Uterus (tissue), 4 donors: ENCODE data around the gene REN. TPM values are rescaled to one million over a fixed set of nuclear protein-coding genes. Genes with fewer than 3 reads are reported as not detected.

Source experiments
- DNase-seq, 2 donors: peaks; one replicate each; pipeline ENCODE4 v3.0.0-alpha.2; 2019 to 2020
- H3K27ac ChIP-seq, 2 donors: fragments of 200-600 bp; sonication (generic); 1 replicate in 1 of 2; 2 replicates in 1 of 2; pipeline ENCODE4 v1.5.1; 2016 to 2018
- H3K27me3 ChIP-seq, 2 donors: fragments of 200-600 bp; sonication (generic); one replicate each; pipeline ENCODE4 v1.5.1; 2018 to 2019; ENCODE audit warnings: control low read depth in 1 of 2
- H3K36me3 ChIP-seq, 2 donors: fragments of 200-600 bp; sonication (generic); one replicate each; pipeline ENCODE4 v1.5.1; 2019; ENCODE audit warnings: control low read depth in 1 of 2
- H3K4me1 ChIP-seq, 2 donors: fragments of 200-600 bp; sonication (generic); one replicate each; pipeline ENCODE4 v1.5.1; 2018 to 2019; ENCODE audit warnings: control low read depth in 1 of 2
- H3K4me3 ChIP-seq, 2 donors: fragments of 200-600 bp; sonication (generic); 1 replicate in 1 of 2; 2 replicates in 1 of 2; pipeline ENCODE4 v1.5.1; 2018 to 2019; ENCODE audit warnings: mild to moderate bottlenecking in 1 of 2
- H3K9me3 ChIP-seq, 2 donors: fragments of 200-600 bp; sonication (generic); one replicate each; pipeline ENCODE4 v1.5.1; 2019; ENCODE audit warnings: control low read depth in 1 of 2
- POLR2A ChIP-seq, 2 donors: fragments of 450-650 bp; IDR thresholded peaks; one replicate each; pipeline ENCODE4 v1.6.1; 2016; ENCODE audit warnings: antibody characterized with exemption in 2 of 2, mild to moderate bottlenecking in 1 of 2, moderate library complexity in 1 of 2
- intact Hi-C: fragments of 100-400 bp; cut with DNase I; formaldehyde crosslinking; loops from one replicate; pipeline ENCODE4 v1.15.1; 2023; ENCODE audit warnings: low total_unique reads
- total RNA-seq, 4 donors: library from RNA; depleted of rRNA in 3 of 4; stranded (reverse); fragments of >200 nt in 3 of 4; gene quantifications; one replicate each; pipeline versions ENCODE4 v1.1.0 to v1.2.4, GENCODE V29; 2014 to 2023
- TF ChIP-seq, protein P1 (sequence below), 4 experiments: fragments of 200-600 bp in 2 of 4; fragments of 450-650 bp in 2 of 4; sonication (generic) in 2 of 4; IDR thresholded peaks; one replicate each; pipeline ENCODE4 v1.5.1; 2016 to 2019; ENCODE audit warnings: antibody characterized with exemption in 4 of 4, mild to moderate bottlenecking in 2 of 4, moderate library complexity in 1 of 4
- donor health status: DM: yes; HTN: yes; CAD: no.

The REN gene
- total RNA-seq, 4 donors from 2014 or later, result 6.8 to 9.4 TPM; not detected in 2

GRCh38 chr1:204201348-204202040, 35.4 kb upstream of the REN start:
- intact Hi-C loops, result no loop called here
- no peaks in the 10 kb centered on the region for H3K27me3 ChIP-seq

DNA sequence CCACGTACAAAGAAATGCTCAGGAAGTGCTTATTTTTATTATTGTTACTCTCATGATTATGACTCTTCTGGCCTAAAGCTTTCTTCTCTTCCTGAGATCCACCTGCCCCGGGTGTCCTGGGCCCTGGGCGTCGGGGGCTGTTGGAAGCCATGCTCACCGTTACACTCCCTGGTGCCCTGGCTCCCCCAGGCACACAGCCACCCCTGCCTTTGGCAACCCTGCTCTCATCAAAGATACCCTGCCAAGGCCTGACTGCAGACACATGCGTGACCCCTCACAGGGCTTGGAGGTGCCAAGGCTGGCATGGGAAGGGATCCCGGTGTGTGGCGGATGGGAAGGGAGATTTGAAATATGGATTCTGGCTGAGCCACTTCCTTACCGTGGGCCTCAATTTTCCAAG, 33.4 kb upstream of the REN start:
- H3K4me3 ChIP-seq, result no peak overlapping the region
- intact Hi-C loops, result no loop called here
- no peak overlapping the region for H3K27ac ChIP-seq
- DNase-seq, result no peak
- H3K4me1 ChIP-seq, result no peaks in the 10 kb centered on the region
- H3K27me3 ChIP-seq, result no peaks in the 10 kb centered on the region
- no peaks in the 10 kb centered on the region for H3K9me3 ChIP-seq
- no peaks in the 10 kb centered on the region for H3K36me3 ChIP-seq
- no peak for TF ChIP-seq POLR2A (IDR thresholded peaks at IDR 0.05)
- TF ChIP-seq, protein P1, sequence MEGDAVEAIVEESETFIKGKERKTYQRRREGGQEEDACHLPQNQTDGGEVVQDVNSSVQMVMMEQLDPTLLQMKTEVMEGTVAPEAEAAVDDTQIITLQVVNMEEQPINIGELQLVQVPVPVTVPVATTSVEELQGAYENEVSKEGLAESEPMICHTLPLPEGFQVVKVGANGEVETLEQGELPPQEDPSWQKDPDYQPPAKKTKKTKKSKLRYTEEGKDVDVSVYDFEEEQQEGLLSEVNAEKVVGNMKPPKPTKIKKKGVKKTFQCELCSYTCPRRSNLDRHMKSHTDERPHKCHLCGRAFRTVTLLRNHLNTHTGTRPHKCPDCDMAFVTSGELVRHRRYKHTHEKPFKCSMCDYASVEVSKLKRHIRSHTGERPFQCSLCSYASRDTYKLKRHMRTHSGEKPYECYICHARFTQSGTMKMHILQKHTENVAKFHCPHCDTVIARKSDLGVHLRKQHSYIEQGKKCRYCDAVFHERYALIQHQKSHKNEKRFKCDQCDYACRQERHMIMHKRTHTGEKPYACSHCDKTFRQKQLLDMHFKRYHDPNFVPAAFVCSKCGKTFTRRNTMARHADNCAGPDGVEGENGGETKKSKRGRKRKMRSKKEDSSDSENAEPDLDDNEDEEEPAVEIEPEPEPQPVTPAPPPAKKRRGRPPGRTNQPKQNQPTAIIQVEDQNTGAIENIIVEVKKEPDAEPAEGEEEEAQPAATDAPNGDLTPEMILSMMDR (IDR thresholded peaks at IDR 0.05), result no peak

More at GRCh38 chr1:204201348-204202040, 35.4 kb upstream of the REN start:
- Histone ChIP-seq H3K9me3 (no peaks in the 10 kb centered on the region), H3K27ac (no peak overlapping the region), H3K4me1 (no peaks in the 10 kb centered on the region), H3K36me3 (no peaks in the 10 kb centered on the region), H3K4me3 (no peak overlapping the region)
- TF ChIP-seq, protein P1 (IDR thresholded peaks at IDR 0.05), result no peak
- TF ChIP-seq POLR2A (IDR thresholded peaks at IDR 0.05), result no peak
- no peak for DNase-seq

DNA sequence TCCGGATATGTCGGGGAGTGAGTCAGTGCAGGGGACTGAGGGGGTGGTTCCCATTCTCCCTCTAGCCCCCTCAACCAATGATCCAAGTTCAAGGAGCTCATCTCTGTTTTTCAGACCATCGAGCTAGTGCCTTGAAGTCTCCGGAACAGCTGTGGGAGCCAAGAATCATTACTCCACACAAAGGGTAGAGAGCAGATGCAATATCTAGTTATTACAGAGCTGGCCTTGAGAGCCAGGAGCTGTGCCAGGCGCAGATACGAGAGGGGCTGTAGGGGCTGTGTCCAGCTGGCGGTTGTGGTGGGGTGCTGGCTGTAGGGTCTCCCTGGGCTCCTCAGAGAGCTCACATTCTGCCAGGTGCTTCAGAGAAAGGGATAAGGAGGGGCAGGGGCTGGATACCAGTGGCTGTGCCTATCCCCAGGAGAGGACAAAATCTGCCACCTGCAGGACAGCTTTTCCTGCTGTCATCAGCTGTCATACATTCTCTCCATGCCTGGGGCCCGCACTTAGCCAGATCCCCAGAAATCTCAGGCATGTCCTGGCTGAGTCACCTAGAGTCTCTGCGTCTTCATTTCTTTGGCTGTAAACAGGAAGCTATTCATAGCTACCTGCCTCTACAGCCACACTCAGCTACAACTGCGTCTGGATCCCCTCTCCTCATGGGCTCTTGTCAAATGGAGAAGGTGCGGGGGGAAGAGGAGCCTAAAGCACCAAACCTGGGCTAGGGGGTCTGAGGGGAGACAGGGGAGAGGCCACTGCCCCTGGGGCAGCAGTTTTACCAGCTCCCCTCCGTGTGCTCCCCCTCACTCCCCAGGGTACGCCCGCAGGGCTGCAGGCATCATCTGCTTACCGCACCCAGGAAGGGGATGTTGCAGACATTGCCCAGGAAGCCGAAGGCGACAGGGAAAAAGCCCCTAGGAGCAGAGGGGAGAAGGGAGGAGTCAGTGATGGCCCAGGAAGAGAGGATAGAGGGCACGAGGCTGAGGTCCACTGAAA, 32.5 kb upstream of the REN start:
- Histone ChIP-seq H3K4me3 (no peak overlapping the region), H3K27ac (no peak overlapping the region), H3K9me3 (no peaks in the 10 kb centered on the region), H3K36me3 (no peaks in the 10 kb centered on the region), H3K4me1 (no peaks in the 10 kb centered on the region), H3K27me3 (no peaks in the 10 kb centered on the region)
- TF ChIP-seq, protein P1 (IDR thresholded peaks at IDR 0.05), result no peak
- TF ChIP-seq POLR2A (IDR thresholded peaks at IDR 0.05), result no peak
- no peak for DNase-seq
- intact Hi-C loops, result no loop called here

DNA sequence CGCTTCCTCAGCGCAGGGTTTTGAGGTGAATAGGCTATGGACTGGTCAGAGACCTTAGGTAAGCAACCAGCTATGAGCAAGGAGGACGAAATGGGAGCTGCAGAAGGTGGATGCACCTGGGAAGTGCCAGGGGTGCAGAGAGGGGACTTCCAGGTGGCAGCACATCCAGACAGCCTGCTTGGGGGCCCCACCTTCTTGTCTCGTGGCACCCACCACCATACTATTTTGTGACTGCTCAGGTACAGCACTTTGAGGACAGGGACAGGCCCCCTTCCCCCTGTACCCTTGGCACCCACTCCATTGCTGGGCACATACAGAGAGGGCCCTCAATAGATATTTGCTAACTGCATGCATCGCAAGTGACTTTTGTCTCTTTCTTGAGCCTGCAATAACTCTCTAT, 30.9 kb upstream of the REN start:
- Histone ChIP-seq H3K27ac (no peak overlapping the region), H3K4me3 (no peak overlapping the region), H3K27me3 (no peaks in the 10 kb centered on the region), H3K36me3 (no peaks in the 10 kb centered on the region), H3K4me1 (no peaks in the 10 kb centered on the region), H3K9me3 (no peaks in the 10 kb centered on the region)
- DNase-seq, result no peak
- intact Hi-C loops, result no loop called here
- TF ChIP-seq, protein P1 (IDR thresholded peaks at IDR 0.05), result no peak
- no peak for TF ChIP-seq POLR2A (IDR thresholded peaks at IDR 0.05)
